ENCODE measurements around the gene AJUBA.
"Not testable (repeated sequence)": the region's sequence is repeated elsewhere in the genome, so short reads cannot be mapped to it uniquely, and the experiment has no call there.

AJUBA gene

DNA sequence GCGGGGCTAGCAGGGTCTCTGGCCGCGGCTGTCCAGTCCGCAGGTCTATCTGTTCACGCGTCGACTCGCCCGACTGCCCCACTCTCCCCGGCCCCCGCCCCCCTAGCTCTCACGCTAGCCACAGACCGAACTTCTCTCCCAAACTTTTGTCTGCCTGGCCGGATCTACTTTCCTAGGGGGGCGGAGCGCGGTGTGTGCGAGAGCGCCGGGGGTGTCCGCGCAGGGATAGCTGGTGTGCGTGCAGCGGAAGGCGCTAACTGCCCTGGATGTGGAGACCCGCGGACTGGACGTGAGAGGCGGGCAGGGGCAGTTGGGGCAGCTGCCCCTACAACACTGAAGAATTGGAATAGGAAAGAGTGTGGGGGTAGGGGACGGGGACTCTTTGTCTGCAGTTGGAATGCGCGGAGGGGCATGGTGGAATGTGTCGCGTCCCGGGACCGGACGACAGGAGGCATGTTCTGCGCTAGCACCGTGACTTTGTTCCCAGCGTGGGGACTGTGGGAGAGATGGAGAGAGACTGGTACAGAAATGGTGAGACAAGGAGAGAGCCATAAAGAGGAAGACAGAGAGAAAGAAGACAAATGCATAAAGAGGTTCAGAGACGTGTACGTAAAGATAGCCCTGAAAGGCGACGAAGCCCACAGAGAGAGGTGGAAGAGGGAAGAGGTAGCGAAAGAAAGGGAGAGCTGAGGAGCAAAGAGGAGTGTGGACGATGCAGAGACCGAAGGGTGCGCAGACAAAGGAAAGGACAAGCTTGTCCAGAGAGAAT, at the start of gene AJUBA:
Gene AJUBA (minus strand): TSS at position 75 of the 769 bp plus-strand sequence. CDS start 285 bp downstream, outside the sequence.
- peak; percentile 82 for DNase-seq

- DNase-seq: no peak
These were observed 48.6 kb upstream of the AJUBA start for GRCh38 chr14:23030936-23031335.

DNA sequence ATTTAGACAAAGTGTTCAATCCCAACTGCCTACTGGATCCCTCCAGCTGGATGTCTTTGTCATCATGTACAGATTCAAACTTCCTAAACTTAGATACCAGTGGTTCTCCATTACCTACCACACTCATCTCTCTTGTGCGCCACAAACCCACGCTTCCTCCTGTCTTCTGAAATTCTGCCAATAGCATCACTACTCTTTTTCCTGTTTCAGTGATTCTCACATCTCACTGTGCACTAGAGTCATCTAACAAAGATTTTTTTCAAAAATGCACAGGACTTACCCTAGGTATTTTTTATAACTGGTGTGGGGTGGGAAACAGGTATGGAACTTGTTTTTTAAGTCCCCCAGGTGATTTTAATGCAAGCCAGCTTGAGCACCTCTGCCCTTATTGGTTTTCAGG, 46.4 kb upstream of the AJUBA start:
- no peak for DNase-seq

GRCh38 chr14:23025151-23025814, 42.9 kb upstream of the AJUBA start:
- DNase-seq: peak; percentile 88

GRCh38 chr14:23024612-23025075, 42.3 kb upstream of the AJUBA start:
- DNase-seq: peak; percentile 86

GRCh38 chr14:23023795-23024152, 41.4 kb upstream of the AJUBA start:
- no peak for DNase-seq

DNA sequence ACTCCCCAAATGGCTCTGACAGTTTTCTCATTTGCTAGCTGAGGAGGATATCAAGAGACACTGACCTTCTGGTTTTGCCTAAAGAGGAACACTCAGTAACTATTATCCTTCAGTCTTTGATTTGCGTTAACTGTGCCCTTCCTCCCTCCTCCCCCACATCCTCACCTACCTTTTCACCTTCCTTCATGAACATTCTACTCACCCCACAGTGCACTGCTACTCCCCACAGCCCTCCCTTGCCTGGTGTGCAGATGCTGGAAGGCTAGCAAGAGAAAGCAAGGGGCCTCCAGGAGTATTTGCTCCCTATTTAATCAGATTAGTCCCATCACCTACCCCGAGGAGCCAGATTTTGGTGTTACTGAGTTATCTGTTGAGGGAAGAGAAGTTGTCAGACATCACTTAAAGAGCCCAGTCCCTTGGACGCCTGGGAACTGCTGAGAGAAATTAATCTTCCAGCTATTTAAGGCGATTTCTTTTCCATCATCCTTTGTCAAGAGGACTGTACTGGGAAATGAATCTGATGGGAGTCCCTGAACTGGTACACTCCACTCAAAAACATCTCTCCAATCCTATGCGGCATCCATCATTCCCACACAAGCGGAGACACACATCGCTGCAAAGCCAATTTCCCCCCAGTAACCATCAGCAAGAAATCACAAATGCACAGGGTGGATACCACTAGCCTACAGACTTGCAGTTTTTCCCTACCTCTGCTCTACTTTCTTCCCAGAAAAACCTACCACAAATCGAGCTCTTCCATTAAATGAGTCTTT, 40.9 kb upstream of the AJUBA start:
- no peak for DNase-seq

DNA sequence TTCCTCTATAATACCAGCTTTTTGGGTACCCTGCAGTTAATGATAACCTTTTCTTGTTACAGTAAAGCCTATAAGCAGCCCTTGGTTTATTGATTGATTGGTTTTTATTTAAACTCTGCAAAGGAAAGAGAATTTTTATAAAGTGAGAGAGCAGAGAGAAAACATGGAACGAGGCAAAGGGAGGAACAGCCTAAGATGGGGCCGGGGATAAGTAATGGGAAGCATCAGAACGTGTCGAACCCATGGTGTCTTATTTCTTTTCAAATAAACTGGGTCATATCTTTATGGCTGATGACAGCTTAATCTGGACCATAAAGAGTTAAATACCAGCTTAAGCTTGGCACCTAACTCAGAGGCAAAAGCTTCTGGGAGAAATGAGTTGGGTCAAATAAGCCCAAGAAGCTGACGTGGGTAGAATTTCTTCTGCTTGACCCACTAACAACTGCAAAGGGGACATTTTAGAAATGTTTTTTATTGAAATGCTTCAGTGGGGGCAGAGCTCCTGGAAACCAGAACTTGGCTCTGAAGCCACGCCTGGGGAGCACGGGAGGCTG, 39.6 kb upstream of the AJUBA start:
- no peak for DNase-seq

GRCh38 chr14:23021434-23021833, 39.1 kb upstream of the AJUBA start:
- no peak for DNase-seq

DNA sequence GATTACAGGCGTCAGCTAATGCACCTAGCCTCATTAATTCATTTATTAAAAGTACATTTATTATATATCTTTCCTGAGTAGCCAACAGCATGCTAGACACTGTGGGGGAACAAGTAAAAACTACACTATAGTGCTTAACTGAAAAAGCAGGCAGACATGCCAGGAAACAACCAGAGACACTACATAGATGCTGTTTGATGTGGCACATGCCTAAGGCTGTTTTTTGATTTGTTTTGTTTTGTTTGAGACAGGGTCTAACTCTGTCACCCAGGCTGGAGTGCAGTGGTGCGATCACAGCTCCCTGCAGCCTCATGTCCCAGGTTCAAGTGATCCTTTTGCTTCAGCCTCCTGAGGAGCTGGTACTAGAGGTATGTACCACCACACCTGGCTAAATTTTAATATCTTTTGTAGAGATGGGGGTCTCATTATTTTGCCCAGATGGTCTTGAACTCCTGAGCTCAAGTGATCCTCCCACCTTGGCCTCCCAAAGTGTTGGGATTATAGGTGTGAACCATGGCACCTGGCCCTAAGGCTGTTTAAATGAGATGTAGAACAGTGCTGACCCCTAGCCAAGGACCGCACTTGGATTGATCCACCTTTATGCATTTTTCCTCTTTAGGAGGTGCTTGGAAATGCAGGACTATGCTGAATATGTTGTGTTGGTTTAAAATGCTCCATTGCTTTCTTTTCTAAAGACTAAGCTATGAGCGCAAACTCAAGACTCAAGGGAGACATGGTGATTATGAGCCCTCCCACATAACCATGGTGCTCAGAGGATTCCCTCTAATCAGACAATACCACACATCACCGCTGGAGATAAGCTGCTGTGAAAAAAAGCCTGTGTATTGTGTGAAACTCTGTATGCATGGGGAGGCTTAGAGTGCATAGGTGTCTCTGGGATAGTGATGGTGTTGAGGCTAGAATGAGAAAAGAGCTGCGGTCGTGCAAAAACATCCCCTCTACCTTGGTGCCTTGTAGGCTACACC, 38.1 kb upstream of the AJUBA start:
- no peak for DNase-seq

- no peak for DNase-seq
These were observed 35.8 kb upstream of the AJUBA start for GRCh38 chr14:23018107-23018506.

DNA sequence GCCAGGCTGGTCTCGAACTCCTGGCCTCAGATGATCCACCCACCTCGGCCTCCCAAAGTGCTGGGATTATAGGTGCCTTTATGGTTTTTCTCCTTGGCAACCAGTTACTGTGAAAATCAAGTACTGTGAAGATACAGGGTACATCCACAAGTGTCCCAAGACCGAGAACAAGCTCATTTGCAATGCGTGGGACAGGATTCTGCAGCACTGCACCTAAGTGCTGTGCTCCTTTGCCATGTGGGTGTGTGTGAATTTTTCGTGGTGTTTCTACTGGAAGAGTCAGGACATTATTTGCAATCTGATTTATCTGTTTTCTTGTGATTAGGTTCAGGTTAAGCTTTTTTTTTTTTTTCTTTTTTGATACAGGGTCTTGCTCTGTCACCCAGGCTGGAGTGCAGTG, 34.7 kb upstream of the AJUBA start:
- DNase-seq: no peak

DNA sequence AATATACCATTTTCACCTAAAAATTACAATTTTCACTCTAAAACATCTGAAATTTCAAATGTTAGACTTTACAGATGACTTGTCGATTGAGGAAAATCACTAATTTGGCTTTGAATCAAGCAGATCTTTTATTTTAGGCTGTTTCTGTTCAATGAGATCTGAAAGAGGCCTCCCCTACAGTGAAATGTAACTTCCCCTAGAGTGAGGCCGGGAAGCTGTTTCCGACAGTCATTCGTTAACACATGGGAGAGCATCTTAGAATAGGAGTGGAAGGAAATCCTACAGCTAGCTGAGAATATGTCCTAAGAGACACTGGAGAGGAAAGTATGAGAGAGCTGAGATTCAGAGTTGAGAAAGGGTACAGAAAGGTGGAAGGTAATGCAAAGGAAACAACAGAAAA, 33.3 kb upstream of the AJUBA start:
- no peak for DNase-seq

DNA sequence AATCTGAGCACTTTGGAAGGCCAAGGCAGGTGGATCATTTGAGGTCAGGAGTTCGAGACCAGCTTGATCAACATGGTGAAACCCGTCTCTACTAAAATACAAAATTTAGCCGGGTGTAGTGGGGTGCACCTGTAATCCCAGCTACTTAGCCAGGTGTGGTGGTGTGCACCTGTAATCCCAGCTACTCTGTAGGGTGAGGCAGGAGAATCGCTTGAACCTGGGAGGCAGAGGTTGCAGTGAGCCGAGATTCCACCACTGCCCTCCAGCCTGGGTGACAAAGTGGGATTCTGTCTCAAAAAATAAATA, 31.4 kb upstream of the AJUBA start:
- DNase-seq: not testable (repeated sequence)

DNA sequence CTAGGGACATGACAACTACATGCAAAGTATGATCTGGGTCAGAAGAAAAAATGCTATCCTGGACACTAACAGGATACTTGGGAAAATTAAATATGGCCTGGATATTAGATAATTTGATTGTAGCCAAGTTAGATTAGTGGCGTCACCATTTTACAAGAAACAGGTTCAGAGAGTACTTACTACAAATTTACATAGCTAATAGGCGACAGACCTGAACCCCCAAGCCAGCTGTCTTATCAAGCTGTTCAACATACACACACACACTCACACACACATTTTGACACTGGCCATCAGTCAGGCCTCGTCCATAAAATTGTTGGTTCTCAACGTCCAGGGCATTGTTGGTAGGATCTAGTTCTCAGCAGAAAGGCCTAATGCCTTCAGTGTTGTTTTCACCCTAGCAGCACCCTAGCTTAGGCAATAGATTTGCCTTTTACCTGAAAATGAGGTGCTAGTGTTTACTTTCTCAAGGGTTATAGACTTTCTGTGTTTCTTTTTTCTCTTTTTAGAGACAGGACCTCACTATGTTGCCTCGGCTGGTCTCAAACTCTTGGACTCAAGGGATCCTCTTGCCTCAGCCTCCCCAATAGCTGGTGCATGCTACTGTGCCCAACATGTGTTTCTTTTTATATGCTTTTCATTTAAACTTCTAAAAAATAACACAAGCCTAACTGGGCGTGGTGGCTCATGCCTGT, 30.9 kb upstream of the AJUBA start:
- no peak for DNase-seq

GRCh38 chr14:23009939-23010726, 27.8 kb upstream of the AJUBA start, which contains the start of gene C14orf93:
Gene C14orf93, minus strand, starts transcription at chr14:23010143. Its CDS starts 11,120 bp downstream, at chr14:22999023.
- DNase-seq: peak; percentile 92

GRCh38 chr14:23009483-23009938, 27.2 kb upstream of the AJUBA start:
- peak; percentile 88 for DNase-seq

- peak; percentile 56 for DNase-seq
These were observed 26.5 kb upstream of the AJUBA start for GRCh38 chr14:23008831-23009230.

- DNase-seq: peak; percentile 99
These were observed 24.4 kb upstream of the AJUBA start for GRCh38 chr14:23006544-23007419.

DNA sequence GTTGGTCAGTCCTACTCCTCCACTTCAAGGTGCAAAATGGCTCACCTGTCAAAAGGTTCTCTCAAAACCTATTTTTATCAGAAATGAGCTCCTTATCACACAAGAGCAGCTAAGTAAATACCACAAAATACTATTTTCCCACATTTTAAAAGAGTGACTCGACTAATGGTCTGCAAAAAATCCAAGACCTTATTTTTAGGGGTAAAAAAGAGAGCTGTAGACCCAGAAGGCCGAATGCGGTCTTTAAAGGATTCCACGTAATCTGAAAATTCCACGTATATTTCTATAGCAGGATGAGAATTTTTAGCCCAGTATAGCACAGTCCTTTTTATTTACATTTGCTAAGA, 23.8 kb upstream of the AJUBA start:
- peak; percentile 40 for DNase-seq

All from NCI-H69 (cell line).